Stimulated activated CD8-positive, alpha-beta memory T cell treated with anti-CD3 and anti-CD28 coated beads, Interleukin-12 subunit alpha, Interleukin-12 subunit beta, amount 100 ng/mL, for 24 hours (primary cell): ENCODE measurements around the gene LASP1.
"Not testable (repeated sequence)": the region's sequence is repeated elsewhere in the genome, so short reads cannot be mapped to it uniquely, and the experiment has no call there.

Experiments
- DNase-seq: peaks from one replicate; pipeline ENCODE4 v3.0.0-alpha.2; 2020; ENCODE audit errors: extremely low read depth

Gene LASP1

DNA sequence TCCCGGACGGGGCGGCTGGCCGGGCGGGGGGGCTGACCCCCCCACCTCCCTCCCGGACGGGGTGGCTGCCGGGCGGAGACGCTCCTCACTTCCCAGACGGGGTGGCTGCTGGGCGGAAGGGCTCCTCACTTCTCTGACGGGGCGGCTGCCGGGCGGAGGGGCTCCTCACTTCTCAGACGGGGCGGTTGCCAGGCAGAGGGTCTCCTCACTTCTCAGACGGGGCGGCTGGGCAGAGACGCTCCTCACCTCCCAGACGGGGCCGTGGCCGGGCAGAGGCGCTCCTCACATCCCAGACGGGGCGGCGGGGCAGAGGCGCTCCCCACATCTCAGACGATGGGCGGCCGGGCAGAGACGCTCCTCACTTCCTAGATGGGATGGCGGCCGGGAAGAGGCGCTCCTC is 60.9 kb downstream of the LASP1 start:
- DNase-seq, result not testable (repeated sequence)

DNA sequence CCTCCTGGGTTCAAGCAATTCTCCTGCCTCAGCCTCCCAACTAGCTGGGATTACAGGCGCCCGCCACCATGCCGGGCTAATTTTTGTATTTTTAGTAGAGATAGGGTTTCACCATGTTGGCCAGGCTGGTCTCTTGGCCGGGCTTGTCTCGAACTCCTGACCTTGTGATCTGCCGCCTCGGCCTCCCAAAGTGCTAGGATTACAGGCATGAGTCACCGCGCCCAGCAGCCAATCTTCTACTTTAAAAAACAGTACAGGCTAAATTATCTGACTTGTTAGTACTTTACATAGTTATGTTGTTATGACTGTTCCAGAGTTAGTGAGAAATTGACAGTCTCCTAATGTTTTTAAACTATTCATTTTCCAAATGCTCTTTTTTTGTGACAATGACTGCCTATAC is 64.1 kb downstream of the LASP1 start:
- not testable (repeated sequence) for DNase-seq

DNA sequence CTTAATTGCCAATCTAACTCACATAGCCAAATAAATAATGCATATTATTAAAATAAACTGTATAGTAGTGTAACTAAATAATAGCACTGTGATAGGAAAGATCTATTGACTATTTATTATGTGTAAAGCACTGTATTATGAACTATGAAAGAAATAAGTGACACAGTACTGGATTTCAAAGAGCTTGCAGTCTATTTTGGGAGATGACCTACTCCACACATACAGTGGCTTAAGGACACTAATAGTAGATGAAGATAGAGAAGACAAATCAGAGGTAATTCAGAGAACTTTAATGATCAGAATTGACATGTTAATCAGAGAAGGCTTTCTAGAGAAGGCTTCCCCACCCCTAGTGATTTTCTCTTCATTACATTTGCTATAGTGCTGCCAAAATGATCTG is 70.1 kb downstream of the LASP1 start:
- DNase-seq, result no peak

DNA sequence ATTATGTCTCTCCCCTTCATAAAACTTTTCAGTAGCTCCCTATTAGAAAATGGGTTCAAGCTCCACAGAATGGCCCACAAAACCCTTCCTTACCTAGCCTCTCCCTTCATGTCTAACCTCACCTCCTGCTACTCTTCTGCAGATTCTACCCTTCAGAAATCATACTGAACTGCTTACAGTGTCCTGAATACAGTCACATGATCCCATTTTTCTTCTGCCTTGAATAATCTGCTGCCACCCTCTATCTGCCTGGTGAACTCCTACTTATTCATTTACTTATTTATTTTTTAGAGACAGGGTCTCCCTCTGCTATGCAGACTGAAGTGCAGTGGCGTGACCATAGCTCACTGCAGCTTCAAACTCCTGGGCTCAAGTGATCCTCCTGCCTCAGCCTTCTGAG is 70.5 kb downstream of the LASP1 start:
- no peak for DNase-seq

DNA sequence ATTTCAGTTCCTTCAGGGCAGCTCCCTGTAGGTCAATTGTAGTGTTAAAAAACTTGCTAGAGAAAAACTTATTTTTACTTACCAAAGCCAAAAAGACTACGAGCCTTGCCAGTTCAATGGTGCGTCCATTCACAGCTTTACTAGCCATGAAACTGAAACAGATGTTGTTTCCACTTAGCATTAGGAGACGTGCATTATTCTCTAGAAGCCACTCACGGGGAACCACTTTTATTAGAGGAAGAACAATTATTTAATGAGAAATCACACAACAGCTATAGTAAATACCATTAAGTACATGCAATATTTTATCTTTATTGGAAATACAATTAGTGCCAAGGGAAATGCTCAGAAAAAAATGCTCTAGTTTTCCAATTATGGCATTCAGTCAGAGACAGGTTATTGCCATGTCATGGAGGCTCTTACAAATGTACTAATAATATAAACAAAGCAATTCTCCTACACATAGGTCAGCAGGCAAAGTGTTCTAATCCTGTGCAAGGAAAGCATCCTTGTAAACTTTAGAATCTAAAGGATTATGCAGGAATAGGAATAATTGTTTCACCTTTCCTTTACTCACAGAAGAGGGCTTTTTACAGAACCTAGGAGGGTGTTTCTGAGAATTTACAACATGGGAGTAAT is 73.0 kb downstream of the LASP1 start:
- DNase-seq, result no peak

DNA sequence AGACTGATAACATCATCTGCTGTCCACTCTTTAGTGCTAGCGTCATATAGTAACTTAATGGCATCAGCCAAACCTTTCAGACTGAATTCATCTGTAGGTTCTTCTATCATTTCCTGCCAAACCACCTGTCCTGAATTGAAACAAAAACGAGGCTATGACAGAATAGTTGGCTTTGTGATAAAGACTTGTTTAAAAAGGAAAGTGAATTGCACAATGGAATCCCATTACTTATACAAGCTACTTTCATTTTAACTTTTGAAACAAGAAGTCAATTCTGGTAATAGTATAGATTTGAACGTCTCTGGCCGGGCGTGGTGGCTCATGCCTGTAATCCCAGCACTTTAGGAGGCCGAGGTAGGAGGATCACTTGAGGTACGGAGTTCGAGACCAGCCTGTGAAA is 73.7 kb downstream of the LASP1 start:
- DNase-seq, result no peak

DNA sequence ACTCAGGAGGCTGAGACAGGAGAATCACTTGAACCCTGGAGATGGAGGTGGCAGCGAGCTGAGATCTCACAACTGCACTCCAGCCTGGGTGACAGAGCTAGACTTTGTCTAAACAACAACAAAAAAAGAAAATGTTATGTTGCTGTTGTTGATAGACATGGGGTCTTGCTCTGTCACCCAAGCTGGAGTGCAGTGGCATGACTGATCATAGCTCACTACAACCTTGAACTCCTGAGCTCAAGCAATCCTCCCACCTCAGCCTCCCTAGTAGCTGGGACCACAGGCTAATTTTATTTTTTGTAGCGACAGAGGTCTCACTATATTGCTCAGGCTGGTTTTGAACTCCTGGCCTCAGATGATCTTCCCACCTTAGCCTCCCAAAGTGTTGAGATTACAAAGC is 77.3 kb downstream of the LASP1 start:
- DNase-seq, result no peak

DNA sequence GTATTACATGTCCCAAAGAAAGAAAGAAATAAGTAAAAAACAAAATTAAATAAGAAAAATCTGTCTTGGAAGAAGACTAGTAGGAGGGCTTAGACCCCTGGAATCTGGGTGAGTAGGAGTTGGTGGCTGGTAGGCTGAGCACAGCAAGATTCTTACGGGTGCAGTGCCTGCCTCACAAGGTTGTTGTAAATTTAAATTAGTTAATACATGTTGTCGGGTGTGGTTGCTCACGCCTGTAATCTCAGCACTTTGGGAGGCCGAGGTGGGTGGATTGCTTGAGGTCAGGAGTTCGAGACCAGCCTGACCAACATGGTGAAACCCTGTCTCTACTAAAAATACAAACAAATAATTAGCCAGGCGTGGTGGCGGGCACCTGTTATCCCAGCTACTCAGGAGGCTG is 83.9 kb downstream of the LASP1 start:
- not testable (repeated sequence) for DNase-seq

DNA sequence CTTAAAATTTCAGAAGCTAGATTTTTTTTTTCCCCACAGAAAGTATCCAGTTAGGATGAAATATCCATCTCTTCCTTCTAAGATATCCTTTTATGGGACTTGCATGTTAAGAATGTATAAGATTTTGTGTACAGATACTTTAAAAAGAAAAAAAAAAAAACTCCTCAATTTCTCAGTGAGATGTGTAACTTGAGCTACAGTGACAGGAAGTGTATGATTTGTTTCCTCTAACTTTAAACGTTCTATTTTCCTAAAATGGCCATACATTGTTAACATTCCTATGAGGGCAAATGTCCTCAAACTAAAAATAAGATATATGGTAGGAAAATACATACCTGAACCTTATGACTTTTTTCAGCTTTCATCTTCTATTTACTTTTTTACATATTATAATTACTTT is 88.5 kb downstream of the LASP1 start:
- no peak for DNase-seq

DNA sequence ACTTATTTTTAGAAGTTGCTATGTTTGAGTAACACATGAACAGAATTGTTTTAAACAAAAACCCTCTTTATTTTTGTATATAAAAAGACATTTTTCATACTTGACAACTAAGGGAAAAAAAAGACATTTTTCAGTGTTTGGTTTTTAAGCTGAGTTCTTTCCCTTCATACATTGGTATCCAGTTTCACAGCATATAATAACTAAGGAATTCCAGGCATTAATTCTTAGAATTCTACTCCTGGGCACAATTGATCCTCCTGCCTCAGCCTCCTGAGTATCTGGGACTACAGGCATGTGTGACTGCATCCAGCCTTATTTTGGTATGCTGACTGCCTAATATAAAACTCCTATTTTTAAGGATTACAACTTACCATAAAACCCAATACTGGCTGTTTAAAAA is 88.9 kb downstream of the LASP1 start:
- no peak for DNase-seq

DNA sequence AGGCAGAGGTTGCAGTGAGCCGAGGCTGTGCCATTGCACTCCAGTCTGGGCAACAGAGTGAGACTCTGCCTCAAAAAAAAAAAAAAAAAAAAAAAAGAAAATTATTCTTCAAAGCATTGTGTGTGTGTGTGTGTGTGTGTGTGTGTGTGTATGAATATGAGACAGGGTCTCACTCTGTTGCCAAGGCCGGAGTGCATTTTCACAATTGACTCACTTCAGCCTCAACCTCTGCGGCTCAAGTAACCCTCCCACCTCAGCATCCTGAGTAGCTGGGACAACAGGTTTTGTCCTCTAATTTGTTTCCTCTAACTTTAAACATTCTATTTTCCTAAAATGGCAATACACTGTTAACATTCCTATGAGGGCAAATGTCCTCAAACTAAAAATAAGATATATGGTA is 89.7 kb downstream of the LASP1 start:
- DNase-seq, result no peak

DNA sequence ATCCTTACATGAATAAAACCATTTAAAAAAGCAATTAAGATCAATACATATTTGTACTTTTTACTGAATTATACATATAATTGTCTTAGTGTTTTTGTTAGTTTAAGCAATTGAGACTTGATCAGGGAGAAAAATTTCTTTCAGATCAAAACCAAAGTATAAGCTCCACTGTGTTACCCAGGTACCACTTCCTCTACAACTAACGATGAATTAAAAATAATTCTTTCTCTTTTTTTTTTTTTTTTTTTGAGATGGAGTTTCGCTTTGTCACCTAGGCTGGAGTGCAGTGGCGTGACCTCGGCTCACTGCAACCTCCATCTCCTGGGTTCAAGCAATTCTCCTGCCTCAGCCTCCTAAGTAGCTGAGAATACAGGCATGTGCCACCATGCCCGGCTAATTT is 90.5 kb downstream of the LASP1 start:
- no peak for DNase-seq

DNA sequence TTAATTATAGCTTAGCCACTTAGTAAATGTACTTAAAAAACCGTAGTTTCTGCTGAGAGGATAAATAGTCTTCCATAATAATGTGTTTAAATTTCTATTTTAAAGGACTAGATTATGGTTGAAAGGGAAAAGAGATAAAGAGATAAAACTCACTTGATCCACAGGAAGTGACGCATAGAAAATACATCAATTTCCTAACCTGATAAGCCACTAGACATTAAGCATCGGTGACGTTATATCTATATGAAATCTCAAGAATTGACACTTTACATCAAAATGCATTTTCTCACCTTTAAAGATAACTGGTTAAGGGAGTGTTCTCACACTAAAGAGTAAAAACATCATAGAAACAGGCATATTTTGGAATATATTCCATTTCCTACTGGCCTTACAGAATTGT is 91.6 kb downstream of the LASP1 start:
- DNase-seq, result no peak

DNA sequence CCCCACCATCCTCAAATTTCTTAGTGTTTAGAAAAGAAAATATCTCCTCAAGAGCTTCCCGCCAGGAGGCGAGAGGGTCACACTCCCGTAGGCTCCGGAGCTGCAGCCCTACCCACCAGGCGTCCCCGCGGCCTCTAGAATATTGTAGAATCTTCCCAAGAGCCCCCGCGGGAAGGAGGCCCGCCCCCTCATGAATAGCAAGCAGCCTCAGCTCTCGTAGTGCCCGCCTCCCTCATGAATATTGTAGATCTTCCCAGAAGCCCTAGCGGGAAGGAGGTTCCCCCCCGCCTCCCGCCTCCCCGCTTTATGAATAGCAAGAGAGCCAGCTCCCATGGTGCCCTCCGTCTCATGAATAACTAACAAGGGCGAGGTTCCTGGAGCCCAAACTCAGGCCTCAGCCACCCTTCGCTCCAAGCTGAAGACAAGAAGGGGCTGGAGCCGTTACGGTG is 97.5 kb downstream of the LASP1 start, which contains the start of gene FBXO47:
FBXO47 (minus strand) TSS at position 114 of the 449 bp plus-strand sequence. CDS start 4,378 bp downstream, outside the sequence.
- DNase-seq, result peak; percentile 68

DNA sequence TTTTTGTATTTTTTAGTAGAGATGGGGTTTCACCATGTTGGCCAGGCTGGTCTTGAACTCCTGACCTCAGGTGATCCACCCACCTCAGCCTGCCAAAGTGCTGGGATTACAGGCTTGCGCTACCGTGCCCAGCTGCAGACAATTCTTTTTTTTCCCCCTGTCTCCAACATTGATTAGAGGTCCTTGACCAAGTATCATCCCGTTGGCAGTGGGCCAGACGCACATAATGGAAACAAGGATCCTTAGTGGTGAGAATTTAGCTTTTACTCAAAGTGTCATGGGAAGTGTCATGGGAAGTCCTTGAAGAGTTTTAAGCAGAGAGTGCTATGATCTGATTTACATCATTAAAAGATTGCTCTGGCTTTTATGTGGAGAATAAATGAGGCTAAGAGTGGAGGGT is 99.4 kb downstream of the LASP1 start:
- DNase-seq, result no peak

DNA sequence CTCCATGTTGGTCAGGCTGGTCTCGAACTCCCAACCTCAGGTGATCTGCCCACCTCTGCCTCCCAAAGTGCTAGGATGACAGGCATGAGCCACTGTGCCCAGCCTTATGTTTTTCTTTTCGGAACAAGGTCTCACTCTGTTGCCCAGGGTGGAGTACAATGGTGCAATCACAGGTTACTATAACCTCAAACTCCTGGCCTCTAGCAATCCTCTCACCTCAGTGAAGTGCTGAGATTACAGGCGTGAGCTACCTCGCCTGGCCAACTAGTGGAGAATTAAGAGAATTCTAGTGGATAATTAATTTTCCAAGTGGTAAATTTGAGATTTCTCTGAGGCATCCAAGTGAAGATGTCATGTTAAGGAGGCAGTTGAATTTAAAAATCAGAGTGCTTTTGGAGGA is 100.3 kb downstream of the LASP1 start:
- no peak for DNase-seq

DNA sequence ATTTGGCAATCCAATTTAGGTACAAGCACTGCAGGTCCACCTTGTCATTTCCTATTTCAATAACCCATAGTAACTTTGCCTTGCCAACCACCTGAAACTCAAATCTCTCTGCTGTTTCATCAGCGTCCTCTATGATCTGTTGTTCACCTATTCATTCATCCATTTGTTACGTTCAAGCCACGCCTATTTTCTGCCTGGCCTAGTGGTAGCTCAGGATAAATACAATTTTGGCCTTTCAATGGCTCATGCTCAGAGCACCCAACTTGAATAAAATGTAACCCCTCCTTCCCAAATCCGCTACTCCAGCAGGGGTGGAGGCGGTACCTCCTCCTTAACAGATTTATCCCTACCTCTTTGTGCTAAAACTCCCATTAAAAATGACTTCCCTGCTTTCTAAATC is 100.9 kb downstream of the LASP1 start:
- no peak for DNase-seq
